Neuronal stem cell (in vitro differentiated cells): Measurements from ENCODE around the gene PTPRD.

Experiments
- DNase-seq: peaks from one replicate; pipeline ENCODE4 v3.0.0-alpha.2; 2013; ENCODE audit warnings: low spot score
- H2AFZ ChIP-seq: one replicate; pipeline ENCODE4 v1.6.1; 2013; ENCODE audit warnings: mild to moderate bottlenecking, low read length, inconsistent platforms
- H2AK5ac ChIP-seq: 2 replicates; pipeline ENCODE4 v1.6.1; 2013; ENCODE audit warnings: low read depth, mild to moderate bottlenecking, inconsistent platforms, low read length, moderate library complexity, mixed read lengths
- H2BK120ac ChIP-seq: 2 replicates; pipeline ENCODE4 v1.6.1; 2013; ENCODE audit warnings: low read depth, mild to moderate bottlenecking, inconsistent platforms, low read length, moderate library complexity, mixed read lengths
- H2BK12ac ChIP-seq: one replicate; pipeline ENCODE4 v1.6.1; 2013; ENCODE audit warnings: low read length, inconsistent platforms
- H2BK15ac ChIP-seq: 2 replicates; pipeline ENCODE4 v1.6.1; 2013; ENCODE audit warnings: mild to moderate bottlenecking, low read length, inconsistent platforms, mixed read lengths
- H2BK5ac ChIP-seq: one replicate; pipeline ENCODE4 v1.6.1; 2013; ENCODE audit warnings: inconsistent platforms, mild to moderate bottlenecking, low read length, moderate library complexity
- H3K14ac ChIP-seq: one replicate; pipeline ENCODE4 v1.6.1; 2013; ENCODE audit warnings: low read length, inconsistent platforms
- H3K18ac ChIP-seq: 2 replicates; pipeline ENCODE4 v1.6.1; 2013; ENCODE audit warnings: low read length, inconsistent platforms
- H3K23ac ChIP-seq: 2 replicates; pipeline ENCODE4 v1.6.1; 2013; ENCODE audit warnings: low read depth, mild to moderate bottlenecking, mixed read lengths, low read length, inconsistent platforms; ENCODE audit not compliant: poor library complexity
- H3K27ac ChIP-seq: replicated peaks from 3 replicates; pipeline ENCODE4 v1.5.1; 2013; ENCODE audit warnings: low read length, inconsistent platforms
- H3K27me3 ChIP-seq, 3 experiments: 2 replicates each; pipeline ENCODE4 v1.6.1; 2013; ENCODE audit warnings: low read length in 3 of 3, mild to moderate bottlenecking in 2 of 3, inconsistent platforms in 1 of 3, low read depth in 1 of 3, mixed read lengths in 1 of 3, moderate library complexity in 1 of 3; ENCODE audit not compliant: control insufficient read depth in 3 of 3, insufficient read depth in 3 of 3
- H3K36me3 ChIP-seq, 2 donors: replicated peaks in 1 of 2; 2 replicates each; pipeline ENCODE4 v1.6.1; 2013; ENCODE audit warnings: low read length in 2 of 2; ENCODE audit not compliant: control insufficient read depth in 2 of 2, insufficient read depth in 2 of 2
- H3K4ac ChIP-seq: 2 replicates; pipeline ENCODE4 v1.6.1; 2013; ENCODE audit warnings: inconsistent platforms, mild to moderate bottlenecking, low read length, moderate library complexity
- H3K4me1 ChIP-seq, 2 donors: 1 replicate in 1 of 2; 2 replicates in 1 of 2; pipeline ENCODE4 v1.6.1; 2013; ENCODE audit warnings: low read length in 2 of 2, low read depth in 1 of 2; ENCODE audit not compliant: control insufficient read depth in 2 of 2, insufficient read depth in 1 of 2
- H3K4me2 ChIP-seq: one replicate; pipeline ENCODE4 v1.6.1; 2013; ENCODE audit warnings: mild to moderate bottlenecking, low read length, inconsistent platforms; ENCODE audit not compliant: insufficient read depth, poor library complexity, severe bottlenecking
- H3K4me3 ChIP-seq, 2 donors: 2 replicates each; pipeline ENCODE4 v1.5.1; 2013; ENCODE audit warnings: low read length in 2 of 2, mild to moderate bottlenecking in 2 of 2, inconsistent platforms in 1 of 2, moderate library complexity in 1 of 2
- H3K79me1 ChIP-seq: one replicate; pipeline ENCODE4 v1.6.1; 2013; ENCODE audit warnings: low read depth, mild to moderate bottlenecking, inconsistent platforms, low read length, moderate library complexity
- H3K9ac ChIP-seq: one replicate; pipeline ENCODE4 v1.6.1; 2013; ENCODE audit warnings: mild to moderate bottlenecking, low read depth, low read length, inconsistent platforms; ENCODE audit not compliant: poor library complexity
- H3K9me3 ChIP-seq, 2 donors: replicated peaks in 1 of 2; 2 replicates each; pipeline versions ENCODE3 to v1.6.1; 2013; ENCODE audit warnings: low read length in 2 of 2, mild to moderate bottlenecking in 2 of 2, inconsistent platforms in 1 of 2, low read depth in 1 of 2, mixed read lengths in 1 of 2, moderate library complexity in 1 of 2; ENCODE audit not compliant: control insufficient read depth in 2 of 2, insufficient read depth in 1 of 2
- H4K8ac ChIP-seq: one replicate; pipeline ENCODE4 v1.6.1; 2013; ENCODE audit warnings: low read depth, mild to moderate bottlenecking, inconsistent platforms, low read length, moderate library complexity
- H4K91ac ChIP-seq: one replicate; pipeline ENCODE4 v1.6.1; 2013; ENCODE audit warnings: low read length, low read depth, mild to moderate bottlenecking, inconsistent platforms; ENCODE audit not compliant: poor library complexity
- WGBS, 2 donors: extraction: QIAGEN DNeasy Blood & Tissue Kit; methylation state at CpG; one replicate each; pipeline ENCODE4 v1.1.7; 2013; ENCODE audit warnings: missing lambda C conversion rate in 2 of 2, mixed read lengths in 1 of 2; ENCODE audit not compliant: insufficient read length in 2 of 2, insufficient replicate concordance in 1 of 2; ENCODE audit errors: extremely low coverage in 2 of 2; 5-methylcytosine and 5-hydroxymethylcytosine counted together

PTPRD gene

GRCh38 chr9:8766096-8766495, 1846.7 kb downstream of the PTPRD start:
- Histone ChIP-seq H3K4ac (no peak overlapping the region), H2BK12ac (no peak overlapping the region), H3K14ac (no peak overlapping the region), H3K18ac (no peak overlapping the region), H3K4me3 (no peak overlapping the region), H2AK5ac (no peak overlapping the region), H4K8ac (no peak overlapping the region), H3K4me1 (peaks cover 0 to 2% of the 10 kb centered on the region in 2 donors), H3K36me3 (no peaks in the 10 kb centered on the region), H3K27me3 (no peaks in the 10 kb centered on the region), H3K4me2 (no peak overlapping the region), H3K23ac (no peak overlapping the region), H2BK5ac (no peak overlapping the region), H2AFZ (no peak overlapping the region), H3K27ac (no peak overlapping the region), H4K91ac (no peak overlapping the region), H2BK15ac (no peak overlapping the region), H2BK120ac (no peak overlapping the region), H3K9ac (no peak overlapping the region), H3K79me1 (peaks cover 2% of the 10 kb centered on the region), H3K9me3 (no peaks in the 10 kb centered on the region)
- no CpG with 5 or more reads among the region's 3 CpGs for WGBS, 2 donors
- DNase-seq: no peak

- no peaks in the 10 kb centered on the region for H3K27me3 ChIP-seq
These were observed 1848.8 kb downstream of the PTPRD start for GRCh38 chr9:8764051-8764450.

GRCh38 chr9:8762479-8763085, 1850.2 kb downstream of the PTPRD start:
- no peak overlapping the region for H2BK120ac ChIP-seq
- H3K27me3 ChIP-seq: no peaks in the 10 kb centered on the region
- no peak overlapping the region for H2BK5ac ChIP-seq
- no peak overlapping the region for H2AK5ac ChIP-seq
- peaks cover 0 to 9% of the 10 kb centered on the region in 2 donors for H3K9me3 ChIP-seq
- no peak overlapping the region for H2AFZ ChIP-seq
- no peak overlapping the region for H3K18ac ChIP-seq
- WGBS, 2 donors: no CpG with 5 or more reads among the region's 6 CpGs
- peaks cover 2% of the 10 kb centered on the region for H3K79me1 ChIP-seq
- H3K9ac ChIP-seq: no peak overlapping the region
- no peak overlapping the region for H3K4ac ChIP-seq
- H3K23ac ChIP-seq: no peak overlapping the region
- H3K36me3 ChIP-seq: peaks cover 0 to 1% of the 10 kb centered on the region in 2 donors
- no peak for DNase-seq
- no peak overlapping the region for H3K4me2 ChIP-seq
- no peak overlapping the region for H3K4me3 ChIP-seq
- no peak overlapping the region for H2BK15ac ChIP-seq
- no peak overlapping the region for H3K27ac ChIP-seq
- no peak overlapping the region for H4K91ac ChIP-seq
- H4K8ac ChIP-seq: no peak overlapping the region
- H3K4me1 ChIP-seq: peaks cover 0 to 2% of the 10 kb centered on the region in 2 donors
- no peak overlapping the region for H2BK12ac ChIP-seq
- H3K14ac ChIP-seq: no peak overlapping the region

More at GRCh38 chr9:8764051-8764450, 1848.8 kb downstream of the PTPRD start:
- no peak overlapping the region for H2AK5ac ChIP-seq
- H3K9ac ChIP-seq: no peak overlapping the region
- H3K27ac ChIP-seq: no peak overlapping the region
- H2BK12ac ChIP-seq: no peak overlapping the region
- H3K36me3 ChIP-seq: no peaks in the 10 kb centered on the region
- no peak for DNase-seq
- no peak overlapping the region for H2AFZ ChIP-seq
- H4K8ac ChIP-seq: no peak overlapping the region
- H3K4ac ChIP-seq: no peak overlapping the region
- WGBS, 2 donors: no CpG with 5 or more reads among the region's 1 CpG
- no peak overlapping the region for H3K18ac ChIP-seq
- no peak overlapping the region for H2BK5ac ChIP-seq
- no peak overlapping the region for H3K4me3 ChIP-seq
- peaks cover 0 to 2% of the 10 kb centered on the region in 2 donors for H3K9me3 ChIP-seq
- H4K91ac ChIP-seq: no peak overlapping the region
- no peak overlapping the region for H2BK15ac ChIP-seq
- no peak overlapping the region for H3K14ac ChIP-seq
- H3K4me2 ChIP-seq: no peak overlapping the region
- peaks cover 0 to 2% of the 10 kb centered on the region in 2 donors for H3K4me1 ChIP-seq
- H3K23ac ChIP-seq: no peak overlapping the region
- H3K79me1 ChIP-seq: peaks cover 2% of the 10 kb centered on the region
- no peak overlapping the region for H2BK120ac ChIP-seq

GRCh38 chr9:8760000-8760767, 1852.6 kb downstream of the PTPRD start:
- Histone ChIP-seq H2BK15ac (no peak overlapping the region), H2BK5ac (no peak overlapping the region), H3K23ac (no peak overlapping the region), H3K4ac (no peak overlapping the region), H2AFZ (no peak overlapping the region), H3K4me2 (no peak overlapping the region), H4K8ac (no peak overlapping the region), H3K18ac (no peak overlapping the region), H2BK12ac (no peak overlapping the region), H3K9ac (no peak overlapping the region), H3K79me1 (peaks cover 1% of the 10 kb centered on the region), H3K27ac (no peak overlapping the region), H3K4me3 (no peak overlapping the region), H3K4me1 (peaks cover 0 to 2% of the 10 kb centered on the region in 2 donors), H3K36me3 (peaks cover 0 to 1% of the 10 kb centered on the region in 2 donors), H3K9me3 (peaks cover 0 to 13% of the 10 kb centered on the region in 2 donors), H3K14ac (no peak overlapping the region), H3K27me3 (no peaks in the 10 kb centered on the region), H2AK5ac (no peak overlapping the region), H2BK120ac (no peak overlapping the region), H4K91ac (no peak overlapping the region)
- no CpG with 5 or more reads among the region's 8 CpGs for WGBS, 2 donors
- no peak for DNase-seq
